HG03280 (cell line): ENCODE measurements around the gene SRC.

Source experiments
- ATAC-seq: cut with Tn5 transposase; IDR thresholded peaks from one replicate; pipeline ENCODE4 v1.9.1; 2021; ENCODE audit warnings: mild to moderate bottlenecking, moderate library complexity; ENCODE audit not compliant: unreplicated experiment

Gene SRC

GRCh38 chr20:37393196-37393862, 47.4 kb downstream of the SRC start:
- no peak for ATAC-seq

- no peak for ATAC-seq
Observed at GRCh38 chr20:37393863-37394542, 48.1 kb downstream of the SRC start.

GRCh38 chr20:37394543-37395409, 48.8 kb downstream of the SRC start:
- ATAC-seq = no peak

- ATAC-seq = no peak
Observed at GRCh38 chr20:37395410-37395797, 49.5 kb downstream of the SRC start.

GRCh38 chr20:37395921-37396415, 50.0 kb downstream of the SRC start:
- no peak for ATAC-seq

GRCh38 chr20:37396416-37397075, 50.6 kb downstream of the SRC start:
- ATAC-seq = no peak

GRCh38 chr20:37397076-37397953, 51.4 kb downstream of the SRC start:
- no peak for ATAC-seq

GRCh38 chr20:37397954-37398749, 52.2 kb downstream of the SRC start:
- ATAC-seq = no peak

- no peak for ATAC-seq
Observed at GRCh38 chr20:37398750-37399621, 53.0 kb downstream of the SRC start.

GRCh38 chr20:37401282-37401929, 55.5 kb downstream of the SRC start:
- no peak for ATAC-seq

GRCh38 chr20:37401930-37402675, 56.2 kb downstream of the SRC start:
- ATAC-seq = no peak

GRCh38 chr20:37403107-37404033, 57.4 kb downstream of the SRC start:
- ATAC-seq = no peak

- ATAC-seq = no peak
Observed at GRCh38 chr20:37404461-37404890, 58.5 kb downstream of the SRC start.

GRCh38 chr20:37405351-37405897, 59.5 kb downstream of the SRC start:
- no peak for ATAC-seq
